ENCODE results near the gene LARGE2. TPM values are rescaled to one million over a fixed set of nuclear protein-coding genes. Genes with fewer than 3 reads are reported as not detected.

The LARGE2 gene
- total RNA-seq, 1 experiment from 2014 or later, result 67.6 TPM

DNA sequence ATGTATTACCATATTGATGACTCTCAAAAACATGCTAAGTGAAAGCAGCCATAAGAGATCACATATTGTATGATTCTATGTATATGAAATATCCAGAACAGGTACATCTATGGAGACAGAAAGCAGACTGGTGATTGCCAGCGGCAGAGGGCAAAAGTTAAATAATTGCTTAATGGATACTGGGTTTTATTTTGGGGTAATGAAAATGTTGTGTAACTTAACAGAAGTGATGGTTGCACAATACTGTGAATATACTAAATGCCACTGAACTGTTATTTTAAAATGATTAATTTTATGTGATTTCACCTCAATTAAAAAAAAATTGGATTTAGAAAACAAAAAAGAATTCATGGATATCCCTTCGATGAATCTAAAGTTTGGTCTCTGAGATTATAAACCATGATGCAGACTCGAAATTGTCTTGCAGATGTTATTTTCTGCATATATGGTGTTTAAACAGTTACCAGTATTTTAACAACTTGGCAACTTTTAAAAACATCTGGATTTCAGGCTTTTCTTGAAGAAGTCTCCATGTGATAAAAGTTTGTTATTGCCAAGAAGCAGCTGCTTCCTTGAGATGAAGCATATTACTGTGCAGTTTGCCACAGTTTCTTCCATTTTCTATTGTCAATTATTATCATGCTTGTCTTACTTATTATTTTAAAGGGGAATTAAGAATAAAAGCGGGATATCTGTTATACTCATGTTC lies 38.1 kb downstream of the LARGE2 start:
- no peak overlapping the region for H3K4me2 ChIP-seq (ENCODE audit: low read length)
- intact Hi-C loops (cut with micrococcal nuclease), result loop anchor here (10.0 kb wide), 1 partner anchor 354 kb away; no protein-coding TSS in a partner anchor
- ATAC-seq (no peak), DNase-seq (ENCODE audit: low read depth, low spot score) (no peak)
- H3K4me1 ChIP-seq (ENCODE audit: control insufficient read depth in 1 of 2, insufficient read depth in 2 of 2, low read length in 2 of 2), result no peaks in the 10 kb centered on the region
- no peak overlapping the region for H3K9ac ChIP-seq (ENCODE audit: low read length)
- H2AFZ ChIP-seq (ENCODE audit: low read depth, low read length, poor library complexity, severe bottlenecking), result no peak overlapping the region
- TF ChIP-seq, protein P1, sequence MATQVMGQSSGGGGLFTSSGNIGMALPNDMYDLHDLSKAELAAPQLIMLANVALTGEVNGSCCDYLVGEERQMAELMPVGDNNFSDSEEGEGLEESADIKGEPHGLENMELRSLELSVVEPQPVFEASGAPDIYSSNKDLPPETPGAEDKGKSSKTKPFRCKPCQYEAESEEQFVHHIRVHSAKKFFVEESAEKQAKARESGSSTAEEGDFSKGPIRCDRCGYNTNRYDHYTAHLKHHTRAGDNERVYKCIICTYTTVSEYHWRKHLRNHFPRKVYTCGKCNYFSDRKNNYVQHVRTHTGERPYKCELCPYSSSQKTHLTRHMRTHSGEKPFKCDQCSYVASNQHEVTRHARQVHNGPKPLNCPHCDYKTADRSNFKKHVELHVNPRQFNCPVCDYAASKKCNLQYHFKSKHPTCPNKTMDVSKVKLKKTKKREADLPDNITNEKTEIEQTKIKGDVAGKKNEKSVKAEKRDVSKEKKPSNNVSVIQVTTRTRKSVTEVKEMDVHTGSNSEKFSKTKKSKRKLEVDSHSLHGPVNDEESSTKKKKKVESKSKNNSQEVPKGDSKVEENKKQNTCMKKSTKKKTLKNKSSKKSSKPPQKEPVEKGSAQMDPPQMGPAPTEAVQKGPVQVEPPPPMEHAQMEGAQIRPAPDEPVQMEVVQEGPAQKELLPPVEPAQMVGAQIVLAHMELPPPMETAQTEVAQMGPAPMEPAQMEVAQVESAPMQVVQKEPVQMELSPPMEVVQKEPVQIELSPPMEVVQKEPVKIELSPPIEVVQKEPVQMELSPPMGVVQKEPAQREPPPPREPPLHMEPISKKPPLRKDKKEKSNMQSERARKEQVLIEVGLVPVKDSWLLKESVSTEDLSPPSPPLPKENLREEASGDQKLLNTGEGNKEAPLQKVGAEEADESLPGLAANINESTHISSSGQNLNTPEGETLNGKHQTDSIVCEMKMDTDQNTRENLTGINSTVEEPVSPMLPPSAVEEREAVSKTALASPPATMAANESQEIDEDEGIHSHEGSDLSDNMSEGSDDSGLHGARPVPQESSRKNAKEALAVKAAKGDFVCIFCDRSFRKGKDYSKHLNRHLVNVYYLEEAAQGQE (IDR thresholded peaks at IDR 0.05; ENCODE audit: low read depth), result no peak
- TF ChIP-seq EZH2 (IDR thresholded peaks at IDR 0.05) (no peak), ELF1 (IDR thresholded peaks at IDR 0.05; ENCODE audit: borderline replicate concordance, low read depth) (no peak), EZH2phosphoT487 (IDR thresholded peaks at IDR 0.05; ENCODE audit: borderline replicate concordance) (no peak), TCF7L2 (IDR thresholded peaks at IDR 0.05; ENCODE audit: borderline replicate concordance, extremely low read depth, insufficient read depth, insufficient read length) (no peak), FOSL1 (IDR thresholded peaks at IDR 0.05; ENCODE audit: low read depth) (no peak), SP1 (IDR thresholded peaks at IDR 0.05; ENCODE audit: low read depth) (no peak)
- TF ChIP-seq, protein P2, sequence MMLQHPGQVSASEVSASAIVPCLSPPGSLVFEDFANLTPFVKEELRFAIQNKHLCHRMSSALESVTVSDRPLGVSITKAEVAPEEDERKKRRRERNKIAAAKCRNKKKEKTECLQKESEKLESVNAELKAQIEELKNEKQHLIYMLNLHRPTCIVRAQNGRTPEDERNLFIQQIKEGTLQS (IDR thresholded peaks at IDR 0.05), result no peak
- TF ChIP-seq, protein P3, sequence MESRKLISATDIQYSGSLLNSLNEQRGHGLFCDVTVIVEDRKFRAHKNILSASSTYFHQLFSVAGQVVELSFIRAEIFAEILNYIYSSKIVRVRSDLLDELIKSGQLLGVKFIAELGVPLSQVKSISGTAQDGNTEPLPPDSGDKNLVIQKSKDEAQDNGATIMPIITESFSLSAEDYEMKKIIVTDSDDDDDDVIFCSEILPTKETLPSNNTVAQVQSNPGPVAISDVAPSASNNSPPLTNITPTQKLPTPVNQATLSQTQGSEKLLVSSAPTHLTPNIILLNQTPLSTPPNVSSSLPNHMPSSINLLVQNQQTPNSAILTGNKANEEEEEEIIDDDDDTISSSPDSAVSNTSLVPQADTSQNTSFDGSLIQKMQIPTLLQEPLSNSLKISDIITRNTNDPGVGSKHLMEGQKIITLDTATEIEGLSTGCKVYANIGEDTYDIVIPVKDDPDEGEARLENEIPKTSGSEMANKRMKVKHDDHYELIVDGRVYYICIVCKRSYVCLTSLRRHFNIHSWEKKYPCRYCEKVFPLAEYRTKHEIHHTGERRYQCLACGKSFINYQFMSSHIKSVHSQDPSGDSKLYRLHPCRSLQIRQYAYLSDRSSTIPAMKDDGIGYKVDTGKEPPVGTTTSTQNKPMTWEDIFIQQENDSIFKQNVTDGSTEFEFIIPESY (IDR thresholded peaks at IDR 0.05; ENCODE audit: extremely low read depth, insufficient replicate concordance, low read length), result no peak
- TF ChIP-seq, protein P4, sequence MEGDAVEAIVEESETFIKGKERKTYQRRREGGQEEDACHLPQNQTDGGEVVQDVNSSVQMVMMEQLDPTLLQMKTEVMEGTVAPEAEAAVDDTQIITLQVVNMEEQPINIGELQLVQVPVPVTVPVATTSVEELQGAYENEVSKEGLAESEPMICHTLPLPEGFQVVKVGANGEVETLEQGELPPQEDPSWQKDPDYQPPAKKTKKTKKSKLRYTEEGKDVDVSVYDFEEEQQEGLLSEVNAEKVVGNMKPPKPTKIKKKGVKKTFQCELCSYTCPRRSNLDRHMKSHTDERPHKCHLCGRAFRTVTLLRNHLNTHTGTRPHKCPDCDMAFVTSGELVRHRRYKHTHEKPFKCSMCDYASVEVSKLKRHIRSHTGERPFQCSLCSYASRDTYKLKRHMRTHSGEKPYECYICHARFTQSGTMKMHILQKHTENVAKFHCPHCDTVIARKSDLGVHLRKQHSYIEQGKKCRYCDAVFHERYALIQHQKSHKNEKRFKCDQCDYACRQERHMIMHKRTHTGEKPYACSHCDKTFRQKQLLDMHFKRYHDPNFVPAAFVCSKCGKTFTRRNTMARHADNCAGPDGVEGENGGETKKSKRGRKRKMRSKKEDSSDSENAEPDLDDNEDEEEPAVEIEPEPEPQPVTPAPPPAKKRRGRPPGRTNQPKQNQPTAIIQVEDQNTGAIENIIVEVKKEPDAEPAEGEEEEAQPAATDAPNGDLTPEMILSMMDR (IDR thresholded peaks at IDR 0.05 in 2 of 3, conservative IDR thresholded peaks at IDR 0.05 in 1 of 3; ENCODE audit: borderline replicate concordance in 1 of 3, insufficient read depth in 1 of 3, low read depth in 2 of 3, low read length in 2 of 3), result no peak
- H4K20me1 ChIP-seq (ENCODE audit: insufficient read depth), result no peaks in the 10 kb centered on the region
- POLR2A ChIA-PET, result no interaction called here
- CTCF ChIA-PET, result no interaction called here
- H3K79me2 ChIP-seq (ENCODE audit: insufficient read depth, low read length), result no peaks in the 10 kb centered on the region
- no peaks in the 10 kb centered on the region for H3K36me3 ChIP-seq (ENCODE audit: control insufficient read depth in 1 of 2, insufficient read depth in 2 of 2, low read length in 2 of 2)
- no peaks in the 10 kb centered on the region for H3K9me2 ChIP-seq (ENCODE audit: insufficient read depth)
- no peaks in the 10 kb centered on the region for H3K9me3 ChIP-seq (ENCODE audit: control insufficient read depth in 1 of 2, insufficient read depth in 1 of 2, low read depth in 1 of 2, low read length in 2 of 2)
- no TSS peak for BruUV-seq (replicated peaks)
- no peaks in the 10 kb centered on the region for H3K27me3 ChIP-seq (ENCODE audit: insufficient read depth, low read length)
- no peak overlapping the region for H3K27ac ChIP-seq (ENCODE audit: low read depth, low read length)
- RAD21 ChIA-PET (ENCODE audit: low non-redundant PET in 1 of 2, low total read pairs in 2 of 2, uncharacterized antibody in 2 of 2, unreplicated experiment in 2 of 2), result no interaction called here
- no peak overlapping the region for H3K4me3 ChIP-seq (replicated peaks in 1 of 2; ENCODE audit: low read depth in 1 of 2, low read length in 2 of 2)

Data from HCT116 (cell line).